Measurements from ENCODE around the gene TSPAN3. TPM values are rescaled to one million over a fixed set of nuclear protein-coding genes. Genes with fewer than 3 reads are reported as not detected.

TSPAN3 gene
- total RNA-seq = 232 and 262 TPM in 2 replicates

GRCh38 chr15:77070495-77071304, at the start of gene TSPAN3:
TSS of gene TSPAN3 (minus strand) at chr15:77071109. CDS start at chr15:77070954, 155 bp downstream.

GRCh38 chr15:76994971-76995945, 75.7 kb downstream of the TSPAN3 start, which contains the start of gene PSTPIP1:
TSS of gene PSTPIP1 (plus strand) at chr15:76995126. CDS start at chr15:76995574, 448 bp downstream.

Other genes starting within 250 kb of the TSPAN3 start
- 5.4 and 6.2 TPM in 2 replicates for gene SCAPER, start 165.8 kb downstream of the TSPAN3 start, total RNA-seq
- 53.4 and 75.1 TPM in 2 replicates for gene RCN2, start 139.4 kb downstream of the TSPAN3 start, total RNA-seq
- gene PSTPIP1, start 76.0 kb downstream of the TSPAN3 start, total RNA-seq = 1.1 and 1.8 TPM in 2 replicates

Data from aortic smooth muscle cell (primary cell).